Tibial artery (tissue), 4 donors: ENCODE measurements around the gene HDAC7.
A peak's percentile ranks its signal among the peaks of the same experiment; 100 is the strongest.

Source experiments
- DNase-seq, 2 donors: peaks; one replicate each; pipeline ENCODE4 v3.0.0-alpha.2; 2019
- H3K27ac ChIP-seq, 2 donors: fragments of 200-600 bp; sonication (generic) in 1 of 2; 1 replicate in 1 of 2; 2 replicates in 1 of 2; pipeline ENCODE4 v1.5.1; 2018 to 2019; ENCODE audit warnings: mild to moderate bottlenecking in 1 of 2
- H3K27me3 ChIP-seq, 2 donors: fragments of 200-600 bp; sonication (generic) in 1 of 2; one replicate each; pipeline versions ENCODE4 v1.5.1 to v1.6.0; 2016 to 2019
- H3K36me3 ChIP-seq, 3 donors: fragments of 200-600 bp; sonication (generic) in 2 of 3; one replicate each; pipeline ENCODE4 v1.5.1; 2016 to 2019; ENCODE audit warnings: mild to moderate bottlenecking in 2 of 3
- H3K4me1 ChIP-seq, 4 donors: fragments of 200-600 bp; sonication (generic) in 2 of 4; 1 replicate in 3 of 4; 2 replicates in 1 of 4; pipeline ENCODE4 v1.5.1; 2016 to 2019
- H3K4me3 ChIP-seq, 2 donors: fragments of 200-600 bp; sonication (generic) in 1 of 2; 1 replicate in 1 of 2; 2 replicates in 1 of 2; pipeline ENCODE4 v1.5.1; 2018 to 2019; ENCODE audit warnings: mild to moderate bottlenecking in 2 of 2
- H3K9me3 ChIP-seq, 3 donors: fragments of 200-600 bp; sonication (generic) in 1 of 3; one replicate each; pipeline ENCODE4 v1.5.1; 2016 to 2019
- CTCF ChIP-seq, 2 experiments: fragments of 200-600 bp in 1 of 2; fragments of 450-650 bp in 1 of 2; IDR thresholded peaks; one replicate each; pipeline ENCODE4 v1.5.1; 2017 to 2019; ENCODE audit warnings: antibody characterized with exemption in 2 of 2, mild to moderate bottlenecking in 1 of 2, moderate library complexity in 1 of 2
- intact Hi-C: fragments of 100-400 bp; cut with DNase I; formaldehyde crosslinking; loops from one replicate; pipeline ENCODE4 v1.15.0; 2023; ENCODE audit warnings: low total_unique reads

The HDAC7 gene

GRCh38 chr12:47776471-47777143 lies 43.1 kb downstream of the HDAC7 start:
- Histone ChIP-seq H3K36me3 (peaks cover 0 to 11% (median 8%) of the 10 kb centered on the region in 3 donors), H3K4me3 (no peak overlapping the region), H3K27me3 (no peaks in the 10 kb centered on the region), H3K4me1 (peaks cover 0 to 72% (median 63%) of the 10 kb centered on the region in 4 donors), H3K27ac (peak overlapping the region; percentile 55 to 87), H3K9me3 (no peaks in the 10 kb centered on the region)
- DNase-seq = no peak
- intact Hi-C loops = loop anchor here (5.0 kb wide), 1 partner anchor 34 kb away; no protein-coding TSS in a partner anchor
- no peak for TF ChIP-seq CTCF (IDR thresholded peaks at IDR 0.05)

- DNase-seq = no peak
- TF ChIP-seq CTCF (IDR thresholded peaks at IDR 0.05) = no peak
- no peaks in the 10 kb centered on the region for H3K9me3 ChIP-seq
- peaks cover 0 to 73% (median 65%) of the 10 kb centered on the region in 4 donors for H3K4me1 ChIP-seq
- H3K27me3 ChIP-seq = no peaks in the 10 kb centered on the region
- intact Hi-C loops = loop anchor here (5.0 kb wide), 1 partner anchor 33 kb away; no protein-coding TSS in a partner anchor
- H3K4me3 ChIP-seq = no peak overlapping the region
- H3K27ac ChIP-seq = peak overlapping the region; percentile 55 to 87
- H3K36me3 ChIP-seq = no peaks in the 10 kb centered on the region
Measured at GRCh38 chr12:47775100-47775911, 44.4 kb downstream of the HDAC7 start.

GRCh38 chr12:47774663-47775062 lies 45.0 kb downstream of the HDAC7 start:
- Histone ChIP-seq H3K9me3 (no peaks in the 10 kb centered on the region), H3K27me3 (no peaks in the 10 kb centered on the region), H3K4me1 (peaks cover 0 to 77% (median 66%) of the 10 kb centered on the region in 4 donors), H3K36me3 (no peaks in the 10 kb centered on the region), H3K4me3 (no peak overlapping the region), H3K27ac (peak overlapping the region; percentile 55 to 87)
- intact Hi-C loops = loop anchor here (5.0 kb wide), 2 partner anchors 32 to 57 kb away; no protein-coding TSS in a partner anchor
- no peak for TF ChIP-seq CTCF (IDR thresholded peaks at IDR 0.05)
- DNase-seq = no peak

GRCh38 chr12:47773858-47774580 lies 45.7 kb downstream of the HDAC7 start:
- intact Hi-C loops = loop anchor here (5.0 kb wide), 1 partner anchor 57 kb away; no protein-coding TSS in a partner anchor

More at GRCh38 chr12:47773858-47774580, 45.7 kb downstream of the HDAC7 start:
- Histone ChIP-seq H3K27me3 (no peaks in the 10 kb centered on the region), H3K4me1 (peaks cover 0 to 72% (median 59%) of the 10 kb centered on the region in 4 donors), H3K9me3 (no peaks in the 10 kb centered on the region), H3K4me3 (peak overlapping the region; percentile 74 to 96), H3K27ac (peak overlapping the region; percentile 80 to 87), H3K36me3 (no peaks in the 10 kb centered on the region)
- no peak for TF ChIP-seq CTCF (IDR thresholded peaks at IDR 0.05)
- DNase-seq = no peak
